ENCODE results near the gene MORN5. TPM values are rescaled to one million over a fixed set of nuclear protein-coding genes. Genes with fewer than 3 reads are reported as not detected.

MORN5 gene
- total RNA-seq, 1 experiment from 2014 or later = not detected

GRCh38 chr9:122218935-122219855 is 59.5 kb downstream of the MORN5 start:
- in situ Hi-C loops (cut with HindIII; ENCODE audit: low pct_unique_long_range_greater_than_20kb, low sequenced_read_pairs) = no loop called here
- no peak for DNase-seq (ENCODE audit: low read depth)

DNA sequence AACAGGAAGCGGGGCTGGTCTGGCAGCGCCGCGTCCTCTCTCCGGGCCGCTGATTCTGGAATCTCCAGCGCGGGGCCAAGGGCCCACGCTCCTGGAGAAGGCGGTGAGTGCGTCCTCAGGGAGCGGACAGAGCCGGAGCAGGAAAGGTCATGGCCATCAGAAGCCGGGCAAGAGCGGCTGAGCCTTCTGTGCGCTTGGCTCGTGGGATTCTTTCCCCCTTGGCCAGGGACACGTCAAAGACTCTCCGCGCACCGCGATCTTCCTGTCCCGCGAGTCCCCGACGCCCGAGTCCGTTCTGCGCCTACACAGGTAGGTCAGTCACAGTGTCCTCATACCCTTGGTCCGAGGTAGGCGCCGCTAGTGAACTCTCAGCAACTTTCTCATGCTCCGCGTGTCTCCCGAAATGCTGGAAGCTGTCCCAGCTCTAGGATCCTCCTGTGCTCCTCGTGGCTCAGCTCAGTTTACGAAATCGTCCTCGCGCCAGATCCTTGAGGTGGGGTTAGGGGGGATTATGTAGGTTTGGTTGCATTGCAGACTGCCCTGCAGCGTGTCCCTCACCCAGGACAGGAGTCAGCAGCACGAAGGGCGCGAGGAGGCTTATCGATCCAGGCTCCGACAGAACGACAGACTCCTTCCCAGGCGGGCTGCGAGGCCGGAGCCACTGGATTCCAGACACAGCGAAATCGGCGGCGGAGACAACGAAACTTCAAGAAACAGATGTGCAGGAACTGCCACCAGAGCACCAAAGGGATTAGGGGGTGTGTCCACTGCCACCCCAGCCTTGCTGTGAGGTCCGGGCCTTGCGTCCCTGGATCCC is 60.4 kb downstream of the MORN5 start:
- no peak for DNase-seq (ENCODE audit: low read depth)
- in situ Hi-C loops (cut with HindIII; ENCODE audit: low pct_unique_long_range_greater_than_20kb, low sequenced_read_pairs) = no loop called here

GRCh38 chr9:122220673-122221182 is 61.0 kb downstream of the MORN5 start:
- in situ Hi-C loops (cut with HindIII; ENCODE audit: low pct_unique_long_range_greater_than_20kb, low sequenced_read_pairs) = no loop called here
- DNase-seq (ENCODE audit: low read depth) = no peak

DNA sequence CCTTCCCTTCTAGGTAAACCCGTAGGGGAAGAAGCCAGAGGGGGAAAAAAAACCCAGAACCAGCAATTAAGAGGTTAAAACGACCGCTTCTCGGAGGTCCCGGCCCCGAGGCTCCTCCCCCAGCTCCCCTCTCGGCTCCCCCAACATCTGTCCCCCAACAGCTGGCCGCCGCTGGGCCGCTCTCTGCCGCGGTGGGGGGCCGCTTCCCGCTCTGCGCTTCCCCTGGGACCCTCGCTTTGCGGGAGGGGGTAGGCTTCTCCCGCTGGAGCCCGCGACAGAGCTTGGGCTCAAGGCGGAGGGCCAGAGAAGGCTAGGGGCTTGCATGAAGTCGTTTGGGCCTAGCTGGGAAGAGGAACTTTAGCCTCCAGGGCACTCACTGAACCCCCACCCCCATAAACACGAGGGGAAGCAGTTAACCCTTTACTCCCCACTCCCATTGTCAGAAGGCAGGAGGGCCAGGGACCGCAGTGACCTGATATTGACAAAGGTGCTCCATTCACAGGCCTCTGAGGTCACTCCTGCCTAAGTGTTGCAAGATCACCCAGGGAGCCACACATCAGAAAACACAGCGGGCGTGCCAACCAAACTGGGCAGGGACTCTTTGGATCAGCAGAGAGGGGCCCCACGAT is 61.6 kb downstream of the MORN5 start:
- DNase-seq (ENCODE audit: low read depth) = no peak
- in situ Hi-C loops (cut with HindIII; ENCODE audit: low pct_unique_long_range_greater_than_20kb, low sequenced_read_pairs) = no loop called here

DNA sequence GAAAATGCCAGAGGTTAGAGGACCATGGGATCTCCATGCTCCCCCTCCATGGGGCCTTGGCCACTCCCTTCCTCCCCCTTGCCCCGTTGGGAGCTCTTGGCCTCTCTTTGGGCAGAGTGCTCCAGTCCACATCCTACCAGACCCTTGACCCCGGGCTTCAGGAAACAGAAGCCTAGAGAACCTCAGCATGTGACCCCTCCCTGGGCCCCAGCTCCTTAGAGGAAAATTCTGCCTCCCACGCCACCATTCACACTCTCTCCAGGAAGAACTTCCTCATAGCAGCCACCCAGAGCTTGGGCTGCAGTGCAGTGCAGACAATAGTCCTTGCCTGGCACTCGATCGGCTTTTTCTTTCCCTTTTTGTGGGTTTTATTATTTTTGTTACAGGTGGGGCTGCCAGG is 63.1 kb downstream of the MORN5 start:
- no peak for DNase-seq (ENCODE audit: low read depth)
- in situ Hi-C loops (cut with HindIII; ENCODE audit: low pct_unique_long_range_greater_than_20kb, low sequenced_read_pairs) = no loop called here

DNA sequence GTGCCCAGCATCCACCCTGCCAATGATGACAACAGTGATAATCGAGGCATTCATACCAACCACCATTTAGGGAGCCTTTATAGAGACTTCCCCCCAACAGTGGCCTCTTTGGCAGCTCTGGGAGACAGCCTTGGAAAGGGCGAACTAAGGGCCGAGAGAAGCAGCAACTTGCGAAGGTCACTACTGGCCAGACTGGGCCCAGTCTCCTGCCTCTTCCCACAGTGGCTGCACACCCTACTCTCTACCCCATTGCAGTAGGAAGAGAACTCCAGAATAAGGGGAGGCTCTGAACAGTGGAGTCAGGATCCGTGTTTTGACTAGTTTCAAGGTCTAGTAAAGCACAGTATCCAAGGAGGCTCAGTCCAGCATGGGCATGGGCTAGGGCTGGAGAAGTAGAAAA is 63.7 kb downstream of the MORN5 start:
- in situ Hi-C loops (cut with HindIII; ENCODE audit: low pct_unique_long_range_greater_than_20kb, low sequenced_read_pairs) = no loop called here
- DNase-seq (ENCODE audit: low read depth) = no peak

GRCh38 chr9:122225312-122226141 is 65.8 kb downstream of the MORN5 start:
- DNase-seq (ENCODE audit: low read depth) = no peak
- in situ Hi-C loops (cut with HindIII; ENCODE audit: low pct_unique_long_range_greater_than_20kb, low sequenced_read_pairs) = no loop called here

DNA sequence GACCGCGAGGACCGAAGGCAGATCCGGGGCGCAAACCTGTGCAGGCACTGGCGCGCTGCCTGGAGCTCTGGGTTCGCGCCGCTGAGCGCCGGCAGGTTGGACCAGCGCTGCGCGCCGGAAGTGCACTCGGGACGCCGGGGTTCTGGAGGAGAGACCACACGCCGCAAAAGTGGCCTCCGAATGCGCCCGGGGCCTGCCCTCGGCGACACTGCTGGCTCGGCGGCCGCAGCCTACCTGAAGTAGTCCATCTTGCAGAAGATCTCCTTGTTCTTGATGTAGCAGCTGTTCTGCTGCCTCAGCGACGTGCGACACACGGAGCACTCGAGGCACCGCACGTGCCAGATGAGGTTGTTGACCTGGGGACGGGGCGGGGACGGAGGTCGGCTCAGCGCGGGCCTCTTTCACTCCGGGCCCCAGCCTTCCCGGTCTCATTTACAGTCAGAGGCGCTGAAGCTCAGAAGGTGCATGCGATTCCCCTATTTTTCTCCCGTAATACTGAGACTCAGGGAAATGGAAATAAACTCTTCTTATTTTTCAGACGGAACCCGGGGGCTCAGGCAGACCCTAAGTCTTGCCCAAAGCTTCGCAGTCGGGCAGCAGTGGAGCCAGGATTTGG is 66.5 kb downstream of the MORN5 start:
- no peak for DNase-seq (ENCODE audit: low read depth)
- in situ Hi-C loops (cut with HindIII; ENCODE audit: low pct_unique_long_range_greater_than_20kb, low sequenced_read_pairs) = no loop called here

- DNase-seq (ENCODE audit: low read depth) = no peak
- in situ Hi-C loops (cut with HindIII; ENCODE audit: low pct_unique_long_range_greater_than_20kb, low sequenced_read_pairs) = no loop called here
These were observed 67.3 kb downstream of the MORN5 start for GRCh38 chr9:122226758-122227574.

DNA sequence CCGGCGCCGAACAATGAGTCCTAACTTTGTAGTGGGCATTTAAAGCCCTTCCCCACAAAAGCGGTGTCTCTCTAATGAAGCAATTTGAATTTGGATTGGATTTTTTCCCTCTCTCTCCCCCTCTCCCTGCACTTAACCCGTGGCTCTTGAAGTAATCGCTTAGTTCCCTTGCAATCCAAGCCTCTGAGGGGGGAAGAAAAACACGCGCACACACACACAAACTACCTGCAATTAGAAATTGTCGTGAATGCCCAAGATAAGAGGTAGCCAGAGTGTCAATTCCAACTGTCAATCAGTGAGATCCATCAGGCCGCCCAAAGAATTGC is 67.8 kb downstream of the MORN5 start:
- DNase-seq (ENCODE audit: low read depth) = no peak
- in situ Hi-C loops (cut with HindIII; ENCODE audit: low pct_unique_long_range_greater_than_20kb, low sequenced_read_pairs) = no loop called here

DNA sequence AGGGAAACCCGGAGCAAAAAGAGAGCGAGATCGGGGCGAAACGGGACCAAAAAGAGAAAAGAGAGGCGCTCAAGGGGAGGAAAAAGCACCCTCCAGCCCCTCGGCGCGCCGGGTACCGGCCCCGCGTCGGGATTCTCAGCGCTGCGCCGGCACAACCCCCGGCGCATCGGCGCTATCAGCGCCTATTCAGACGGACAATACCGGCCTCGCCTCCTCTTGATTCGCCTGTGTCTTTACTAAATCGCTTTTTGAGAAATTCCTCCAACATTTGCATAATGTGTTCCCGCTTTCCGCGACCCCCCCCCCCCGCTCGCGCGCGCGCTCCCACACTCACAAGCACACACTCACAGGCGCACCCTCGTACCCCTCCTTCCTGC is 68.5 kb downstream of the MORN5 start:
- DNase-seq (ENCODE audit: low read depth) = no peak
- in situ Hi-C loops (cut with HindIII; ENCODE audit: low pct_unique_long_range_greater_than_20kb, low sequenced_read_pairs) = no loop called here

DNA sequence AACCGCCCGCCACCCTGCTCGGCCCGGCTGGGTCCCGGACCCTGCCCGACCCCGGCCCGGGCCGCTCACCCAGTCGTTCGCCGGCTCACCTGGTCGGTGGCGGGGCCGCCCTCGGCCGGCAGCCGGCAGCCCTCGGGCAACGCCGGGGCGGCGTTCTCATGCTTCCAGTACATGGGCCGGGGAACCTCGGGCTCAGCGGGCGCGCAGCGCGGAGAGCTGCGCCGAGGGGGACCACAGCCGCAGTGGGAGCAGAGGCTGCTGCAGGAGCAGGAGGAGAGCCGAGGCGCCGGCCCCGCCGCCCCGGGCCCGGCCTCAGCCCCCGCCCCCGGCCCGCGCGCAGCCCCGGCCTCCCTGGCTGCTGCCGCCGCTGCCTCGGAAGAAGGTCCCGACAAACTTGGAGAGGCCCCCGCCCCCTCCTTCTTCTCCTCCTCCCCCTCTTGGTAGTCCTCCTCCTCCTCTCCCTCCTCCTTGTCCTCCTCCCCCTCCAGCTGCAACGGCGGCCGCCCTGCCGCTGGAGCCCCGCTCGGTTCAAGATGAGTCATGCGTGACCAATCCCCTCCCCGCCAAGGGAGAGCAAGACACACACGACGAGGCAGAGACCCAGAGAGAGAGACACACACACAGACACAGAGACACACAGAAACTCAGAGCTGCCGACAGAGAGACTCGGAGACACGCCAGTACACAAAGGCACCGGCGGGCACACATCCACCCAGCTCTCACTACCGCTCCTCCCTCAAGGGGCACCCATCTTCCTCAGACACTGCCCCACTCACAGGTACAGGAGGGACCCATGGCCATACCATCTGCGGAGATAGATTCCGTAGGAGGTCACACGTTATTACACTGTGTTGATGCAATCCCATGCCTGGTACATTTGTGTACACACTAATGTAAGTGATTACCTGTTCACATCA is 69.1 kb downstream of the MORN5 start, which contains the start of gene LHX6:
LHX6 (minus strand) TSS at position 390 of the 917 bp plus-strand sequence; CDS start at position 173, 217 bp downstream.
- in situ Hi-C loops (cut with HindIII; ENCODE audit: low pct_unique_long_range_greater_than_20kb, low sequenced_read_pairs) = no loop called here
- no peak for DNase-seq (ENCODE audit: low read depth)

DNA sequence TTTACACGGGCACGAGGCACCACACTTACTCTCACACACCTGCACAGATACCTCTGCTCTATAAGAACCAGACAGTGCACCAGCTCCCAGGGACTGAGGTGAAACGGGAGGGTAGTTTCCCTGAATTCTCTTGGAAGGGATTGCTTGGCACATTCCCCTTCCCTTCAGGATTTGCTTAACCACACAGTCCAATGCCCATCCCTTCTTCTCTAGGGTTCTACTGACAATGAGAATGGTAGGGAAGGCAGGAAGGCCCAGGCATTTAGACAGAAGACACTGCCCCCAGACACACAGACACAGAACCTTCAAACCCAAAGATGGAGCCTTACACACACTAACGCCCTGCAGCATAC is 69.8 kb downstream of the MORN5 start:
- DNase-seq (ENCODE audit: low read depth) = no peak
- in situ Hi-C loops (cut with HindIII; ENCODE audit: low pct_unique_long_range_greater_than_20kb, low sequenced_read_pairs) = no loop called here

- no peak for DNase-seq (ENCODE audit: low read depth)
- in situ Hi-C loops (cut with HindIII; ENCODE audit: low pct_unique_long_range_greater_than_20kb, low sequenced_read_pairs) = no loop called here
These were observed 73.1 kb downstream of the MORN5 start for GRCh38 chr9:122232796-122233306.

DNA sequence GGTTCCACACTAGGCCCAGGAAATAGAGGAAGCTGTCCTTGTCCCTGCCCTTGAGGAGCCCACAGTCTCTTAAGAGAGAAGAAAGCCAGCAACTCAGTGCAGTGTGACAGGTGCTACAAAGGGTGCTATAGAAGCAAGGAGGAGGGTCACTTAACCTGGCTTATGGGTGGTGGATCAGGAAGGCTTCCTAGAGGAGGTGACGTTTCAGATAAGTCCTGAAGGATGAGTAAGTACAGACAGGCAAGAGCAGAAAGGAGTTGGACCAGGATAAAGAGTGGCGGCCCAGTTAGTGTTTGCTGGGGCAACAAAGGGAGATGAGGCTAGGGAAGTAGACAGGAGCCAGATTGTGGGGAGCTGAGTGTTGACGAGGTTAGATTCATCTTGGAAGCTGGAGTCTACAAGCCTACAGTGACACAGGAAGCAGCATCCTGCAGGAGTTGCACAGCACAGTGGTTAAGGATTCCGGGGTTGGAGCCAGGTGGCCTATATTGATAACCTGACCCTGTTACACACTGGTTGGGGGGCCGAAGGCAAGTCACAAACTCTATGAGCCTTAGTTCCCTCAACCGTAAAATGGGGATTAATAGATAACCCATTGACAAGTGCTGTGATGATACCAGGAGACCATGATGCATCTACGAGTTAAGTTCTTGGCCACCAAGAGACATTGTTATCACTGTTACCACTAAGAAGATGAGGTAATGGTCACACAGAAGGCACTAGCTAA is 74.5 kb downstream of the MORN5 start:
- in situ Hi-C loops (cut with HindIII; ENCODE audit: low pct_unique_long_range_greater_than_20kb, low sequenced_read_pairs) = no loop called here
- no peak for DNase-seq (ENCODE audit: low read depth)
